Measurements from ENCODE around the gene SYDE1. TPM values are rescaled to one million over a fixed set of nuclear protein-coding genes. Genes with fewer than 3 reads are reported as not detected.

Gene SYDE1
- polyA plus RNA-seq, 3 donors: 15.9 to 25.9 (median 25.3) TPM

- DNase-seq: no peak
These were observed 3.2 kb upstream of the SYDE1 start for GRCh38 chr19:15104003-15104402.

DNA sequence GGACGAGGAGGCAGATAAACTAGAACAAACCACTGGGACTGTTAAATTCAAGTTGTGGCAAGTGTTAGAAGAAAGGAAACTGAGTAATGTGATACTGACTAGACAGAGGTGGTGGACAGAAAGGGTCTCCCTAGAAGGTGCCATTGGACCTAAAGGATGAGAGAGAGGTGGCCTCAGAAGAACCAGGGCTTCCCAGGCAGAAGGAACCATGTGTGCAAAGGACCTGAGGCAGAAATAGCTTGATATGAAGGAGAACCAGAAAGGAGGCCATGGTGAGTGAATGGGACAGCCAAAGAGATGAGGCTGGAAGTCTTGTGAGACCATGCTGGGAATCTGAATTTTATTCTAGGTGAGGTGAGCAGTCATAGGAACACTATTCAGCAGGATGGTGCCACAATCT is 2.8 kb upstream of the SYDE1 start:
- DNase-seq: no peak

DNA sequence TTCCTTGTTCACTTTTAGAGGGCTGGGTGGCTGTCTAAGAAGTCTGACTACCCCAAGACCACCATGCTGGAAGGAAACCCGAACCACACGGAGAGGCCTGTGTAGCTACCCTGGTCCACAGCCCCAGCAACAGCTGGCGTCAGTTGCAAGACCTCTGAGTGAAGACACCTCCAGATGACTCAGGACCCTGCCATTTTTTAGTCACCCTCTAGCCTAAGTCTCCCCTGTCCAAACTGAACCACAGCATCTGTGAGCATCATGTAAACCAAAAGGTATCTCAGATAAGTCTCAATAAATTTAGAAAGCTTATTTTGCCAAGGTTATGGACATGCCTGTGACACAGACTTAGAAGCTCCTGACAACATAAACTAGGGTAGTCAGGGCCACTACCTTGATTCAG is 2.2 kb upstream of the SYDE1 start:
- no peak for DNase-seq

DNA sequence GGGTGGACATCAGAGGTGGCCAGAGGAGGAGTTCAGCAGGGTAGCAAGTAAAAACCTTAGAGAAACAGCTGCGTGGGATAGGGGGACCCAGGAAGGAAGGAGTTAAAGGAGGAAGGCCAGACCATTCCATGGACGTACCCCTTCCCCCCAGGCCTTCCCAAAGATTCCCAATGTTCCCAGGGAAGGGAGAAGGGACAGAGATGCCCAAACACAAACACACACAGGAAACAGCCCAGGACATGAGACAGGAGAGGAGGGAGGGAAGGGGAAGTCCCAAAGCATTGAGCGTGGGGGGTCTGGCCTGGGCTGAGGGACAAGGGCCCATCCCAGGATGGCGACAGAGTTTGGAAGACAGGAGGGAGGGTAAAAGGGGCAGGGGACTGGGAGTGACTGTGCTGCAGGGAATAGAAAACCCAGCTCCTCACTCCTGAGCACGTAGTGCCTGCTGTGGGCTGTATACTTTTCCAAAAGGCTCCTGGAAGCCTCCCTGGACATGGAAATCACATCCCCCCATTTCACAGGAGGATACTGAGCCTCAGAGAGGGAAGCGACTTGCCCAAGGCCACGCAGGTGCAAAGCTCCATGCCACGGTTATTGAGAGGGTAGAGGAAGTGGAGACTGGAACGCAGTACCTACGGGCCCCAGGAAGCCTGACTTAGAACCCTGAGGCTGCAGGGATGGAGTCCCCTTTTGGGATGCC is 1.1 kb downstream of the SYDE1 start:
- DNase-seq: no peak

DNA sequence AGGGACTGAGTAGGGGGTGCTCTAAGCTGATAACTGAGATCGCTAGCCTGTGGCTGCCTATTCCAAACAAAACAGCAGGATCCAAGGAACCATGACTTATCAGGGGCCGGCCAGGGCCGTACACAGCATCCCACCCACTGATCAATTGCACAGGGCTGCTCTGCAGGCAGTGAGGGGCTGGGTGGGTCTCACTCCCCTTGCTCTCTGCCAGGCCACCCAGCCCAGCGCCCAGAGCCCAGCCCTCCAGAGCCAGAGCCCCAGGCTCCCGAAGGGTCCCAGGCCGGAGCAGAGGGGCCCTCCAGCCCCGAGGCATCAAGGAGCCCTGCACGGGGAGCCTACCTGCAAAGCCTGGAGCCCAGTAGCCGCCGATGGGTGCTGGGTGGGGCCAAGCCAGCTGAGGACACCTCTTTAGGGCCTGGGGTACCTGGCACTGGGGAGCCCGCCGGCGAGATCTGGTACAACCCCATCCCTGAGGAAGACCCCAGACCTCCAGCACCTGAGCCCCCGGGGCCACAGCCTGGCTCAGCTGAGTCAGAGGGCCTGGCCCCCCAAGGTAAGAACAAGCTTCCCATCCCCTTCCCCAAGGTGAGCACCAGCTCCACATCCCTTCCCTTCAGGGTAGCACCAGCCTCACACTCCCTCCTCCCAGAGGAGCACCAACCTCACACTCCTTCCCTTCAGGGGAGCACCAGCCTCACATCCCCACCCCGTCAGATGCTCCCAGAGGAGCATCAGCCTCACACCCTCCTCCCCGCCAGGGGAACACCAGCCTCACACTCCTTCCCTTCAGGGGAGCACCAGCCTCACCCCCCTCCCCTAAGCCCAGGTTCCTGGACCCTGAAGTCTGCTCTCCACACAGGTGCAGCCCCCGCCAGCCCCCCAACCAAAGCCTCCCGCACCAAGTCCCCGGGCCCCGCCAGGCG is 1.9 kb downstream of the SYDE1 start:
- DNase-seq: no peak

GRCh38 chr19:15109768-15110417 is 2.7 kb downstream of the SYDE1 start:
- no peak for DNase-seq

DNA sequence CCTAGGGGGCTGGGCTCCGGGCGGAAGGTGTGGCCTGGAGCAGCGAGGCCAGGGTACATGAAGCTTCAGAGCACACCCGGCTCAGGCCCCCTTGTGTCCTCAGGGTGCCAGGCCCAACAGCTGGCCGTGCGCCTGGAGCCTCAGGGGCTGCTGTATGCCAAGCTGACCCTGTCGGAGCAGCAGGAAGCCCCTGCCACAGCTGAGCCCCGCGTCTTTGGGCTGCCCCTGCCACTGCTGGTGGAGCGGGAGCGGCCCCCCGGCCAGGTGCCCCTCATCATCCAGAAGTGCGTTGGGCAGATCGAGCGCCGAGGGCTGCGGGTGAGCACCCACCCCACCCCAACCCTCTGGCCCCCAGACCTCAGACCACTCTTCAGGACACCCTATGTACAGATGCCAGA is 3.2 kb downstream of the SYDE1 start:
- no peak for DNase-seq

GRCh38 chr19:15111758-15112157 is 4.6 kb downstream of the SYDE1 start:
- DNase-seq: no peak

DNA sequence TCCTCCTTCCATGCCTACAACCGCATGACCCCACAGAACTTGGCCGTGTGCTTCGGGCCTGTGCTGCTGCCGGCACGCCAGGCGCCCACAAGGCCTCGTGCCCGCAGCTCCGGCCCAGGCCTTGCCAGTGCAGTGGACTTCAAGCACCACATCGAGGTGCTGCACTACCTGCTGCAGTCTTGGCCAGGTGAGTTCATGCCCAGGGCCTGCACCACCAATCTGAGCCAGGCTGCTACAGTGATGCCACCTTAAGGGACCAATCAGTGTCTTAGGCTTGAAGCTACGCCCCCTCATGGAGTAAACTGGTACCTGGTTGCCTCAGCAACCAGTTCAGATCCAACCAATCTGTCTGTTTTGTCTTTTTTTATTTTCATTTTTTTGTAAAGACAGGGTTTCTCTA is 5.2 kb downstream of the SYDE1 start:
- DNase-seq: no peak

- DNase-seq: no peak
These were observed 6.3 kb downstream of the SYDE1 start for GRCh38 chr19:15113245-15114152.

GRCh38 chr19:15114153-15114540 is 6.9 kb downstream of the SYDE1 start:
- DNase-seq: no peak

DNA sequence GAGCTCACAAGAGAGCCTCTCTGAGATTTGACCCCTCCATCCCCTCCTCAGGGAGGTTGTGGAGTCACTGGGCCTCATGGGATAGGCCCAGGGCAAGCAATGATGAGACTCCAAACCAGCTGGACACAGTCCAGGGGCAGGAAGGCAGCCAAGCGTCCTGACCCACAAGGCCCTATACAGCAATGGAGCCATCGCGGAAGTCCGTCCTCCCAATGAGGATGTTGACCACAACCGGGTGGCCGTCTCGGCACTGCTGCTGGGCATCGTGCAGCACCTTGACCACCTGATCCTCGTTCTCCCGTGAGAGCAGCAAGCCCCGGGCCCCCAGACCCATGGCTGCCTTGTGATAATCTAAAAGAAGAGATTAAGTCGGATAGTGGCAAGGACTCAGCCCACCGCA is 7.9 kb downstream of the SYDE1 start:
- DNase-seq: no peak

DNA sequence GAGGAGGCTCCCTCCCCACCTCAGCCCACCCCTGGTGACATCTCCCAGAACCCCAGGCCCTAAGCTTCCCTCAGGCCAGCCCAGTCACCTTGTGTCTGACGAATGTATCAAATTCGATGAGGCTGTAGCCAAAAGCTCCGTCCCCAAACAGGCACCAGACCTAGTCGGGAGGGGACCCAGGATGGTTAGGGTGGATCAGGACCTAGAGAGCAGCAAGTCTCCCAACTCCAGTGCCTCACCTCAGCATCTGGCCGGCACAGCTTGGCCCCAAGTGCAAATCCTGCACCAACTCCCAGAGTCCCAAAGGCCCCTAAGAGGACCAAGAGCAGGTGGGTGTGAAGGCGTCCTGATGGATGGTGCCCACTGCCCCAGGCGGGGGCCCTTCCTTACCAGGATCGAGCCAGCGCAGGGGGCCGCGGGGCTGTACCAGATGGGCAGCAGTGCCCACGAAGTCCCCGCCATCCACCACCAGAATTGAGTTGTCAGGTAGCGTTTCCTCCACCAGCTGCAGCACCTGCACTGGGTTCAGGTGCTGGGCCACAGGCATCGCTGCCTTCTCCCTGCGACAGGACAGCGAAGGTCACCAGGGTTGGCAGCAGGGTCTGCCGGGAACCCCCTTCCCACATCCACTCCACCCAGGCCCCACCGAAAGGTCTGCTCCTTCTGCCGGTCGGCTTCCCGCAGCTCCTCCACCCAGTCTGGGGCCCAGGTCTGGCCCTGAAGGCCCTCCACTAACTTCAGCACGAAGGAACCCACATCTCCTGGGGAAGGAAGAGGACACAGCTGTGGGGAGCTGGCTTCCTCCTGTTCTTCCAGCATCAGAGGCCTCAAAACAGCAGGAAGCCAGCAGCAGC is 8.8 kb downstream of the SYDE1 start:
- DNase-seq: no peak

GRCh38 chr19:15116856-15117255 is 9.7 kb downstream of the SYDE1 start:
- DNase-seq: no peak

DNA sequence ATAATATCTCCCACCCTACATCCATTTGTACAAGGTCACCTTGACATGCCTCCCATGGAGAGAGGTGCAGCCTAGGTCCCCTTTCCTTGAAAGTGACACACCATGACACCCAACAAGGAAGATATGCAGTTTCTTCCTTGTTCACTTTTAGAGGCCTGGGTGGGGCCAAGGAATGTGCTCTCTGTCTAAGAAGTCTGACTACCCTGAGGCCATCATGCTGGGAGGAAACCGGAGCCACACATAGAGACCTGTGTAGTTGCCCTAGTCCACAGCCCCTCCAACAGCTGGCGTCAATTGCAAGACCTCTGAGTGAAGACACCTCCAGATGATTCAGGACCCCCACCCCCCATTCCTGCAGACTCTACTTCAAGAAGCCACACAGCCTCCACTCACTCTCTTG is 11.0 kb downstream of the SYDE1 start:
- no peak for DNase-seq

DNA sequence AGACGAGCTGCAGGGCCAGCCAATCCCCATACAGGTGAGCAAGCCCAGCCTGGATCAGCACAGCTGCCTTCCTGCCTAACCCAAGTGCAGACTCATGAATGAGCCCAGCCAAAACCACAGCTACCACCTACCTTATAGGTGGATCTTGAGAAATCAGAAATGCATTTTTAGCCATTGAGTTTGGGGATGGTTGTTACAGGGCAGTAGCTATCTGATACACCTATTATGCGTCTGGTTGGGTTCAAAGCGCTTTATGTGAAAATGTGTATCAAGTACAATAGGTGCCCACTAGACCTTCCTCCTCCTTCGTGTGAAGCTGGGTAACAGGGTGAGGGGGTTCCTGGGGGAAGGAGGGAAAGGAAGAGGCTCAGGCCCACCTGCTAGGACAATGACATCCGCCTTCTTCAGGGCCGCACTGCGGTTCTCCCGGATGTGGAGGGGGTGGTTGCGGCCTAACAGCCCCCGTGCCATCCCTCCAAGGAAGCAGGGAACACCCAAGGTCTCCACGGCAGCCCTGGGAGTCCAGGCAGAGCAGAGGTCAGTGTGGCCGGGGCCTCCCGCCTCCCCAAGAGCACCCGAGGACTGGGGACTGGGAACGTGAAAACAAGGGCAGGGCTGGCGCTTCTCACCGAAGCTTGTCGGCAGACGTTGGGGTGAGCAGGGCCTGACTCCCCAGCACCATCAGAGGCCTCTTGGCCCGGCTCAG is 11.7 kb downstream of the SYDE1 start:
- DNase-seq: no peak

DNA sequence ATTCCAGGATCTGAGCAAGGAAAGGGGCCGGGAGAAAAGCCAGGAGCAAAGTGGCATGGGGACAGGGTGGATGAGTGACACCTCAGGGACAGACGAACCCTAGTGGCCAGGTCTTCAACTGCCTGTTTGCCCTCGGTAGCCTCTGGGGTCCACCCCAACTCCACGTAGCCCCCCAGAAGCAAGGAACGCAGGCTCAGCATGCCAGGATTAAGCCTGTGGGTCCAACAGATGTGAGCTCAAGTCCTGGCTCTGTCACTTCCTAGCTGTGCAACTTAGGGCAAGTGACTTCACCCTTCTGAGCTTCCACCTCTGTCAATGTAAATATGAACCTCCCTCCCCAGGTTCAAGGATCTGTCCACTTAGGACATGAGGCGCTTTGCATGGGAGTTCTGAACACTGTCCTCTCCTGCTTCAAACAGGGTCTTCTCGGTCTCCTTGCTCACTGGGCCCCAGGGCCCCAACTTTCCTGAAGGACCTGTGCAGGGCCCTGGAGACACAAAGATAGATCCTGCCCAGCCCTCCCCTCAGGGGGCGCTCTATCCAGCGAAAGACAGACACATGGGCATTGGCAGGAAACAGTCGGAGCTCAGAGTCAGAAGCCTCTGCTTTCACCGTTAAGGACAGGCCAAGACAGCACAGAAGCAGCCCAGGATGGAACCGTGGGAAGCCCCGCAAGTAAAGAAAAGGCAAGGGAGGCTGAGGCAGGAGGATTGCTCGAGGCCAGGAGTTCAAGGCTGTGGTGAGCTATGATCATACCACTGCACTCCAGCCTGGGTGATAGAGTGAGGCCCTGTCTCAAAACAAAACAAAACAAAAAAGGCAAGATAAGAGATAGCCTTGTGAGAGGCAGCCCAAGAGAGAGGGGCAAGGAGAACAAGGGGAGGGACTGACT is 13.2 kb downstream of the SYDE1 start:
- DNase-seq: no peak

GRCh38 chr19:15122331-15123030 is 15.3 kb downstream of the SYDE1 start:
- DNase-seq: no peak

Measured in renal pelvis (tissue), 4 donors.